ENCODE measurements around the gene CCDC192.

- TF ChIP-seq EP300 (conservative IDR thresholded peaks at IDR 0.05; ENCODE audit: poor library complexity, severe bottlenecking): no peak
- TF ChIP-seq MXI1 (conservative IDR thresholded peaks at IDR 0.05; ENCODE audit: poor library complexity, severe bottlenecking): no peak
These were observed 144.9 kb downstream of the CCDC192 start for GRCh38 chr5:127848098-127848497.

All from neural cell (in vitro differentiated cells).